GM21390 (cell line): ENCODE measurements around the gene KDM4C.
"Not testable (repeated sequence)": the region's sequence is repeated elsewhere in the genome, so short reads cannot be mapped to it uniquely, and the experiment has no call there.

ENCODE experiments used
- ATAC-seq: cut with Tn5 transposase; IDR thresholded peaks from one replicate; pipeline ENCODE4 v1.9.1; 2021; ENCODE audit not compliant: unreplicated experiment

Gene KDM4C

GRCh38 chr9:6764011-6764410 is 6.2 kb downstream of the KDM4C start:
- ATAC-seq, result no peak

- no peak for ATAC-seq
Observed at GRCh38 chr9:6764523-6764922, 6.8 kb downstream of the KDM4C start.

- ATAC-seq, result no peak
Observed at GRCh38 chr9:6764950-6765349, 7.2 kb downstream of the KDM4C start.

- no peak for ATAC-seq
Observed at GRCh38 chr9:6765396-6765795, 7.6 kb downstream of the KDM4C start.

- no peak for ATAC-seq
Observed at GRCh38 chr9:6766606-6767005, 8.8 kb downstream of the KDM4C start.

- ATAC-seq, result not testable (repeated sequence)
Observed at GRCh38 chr9:6768587-6768986, 10.8 kb downstream of the KDM4C start.

GRCh38 chr9:6771722-6772121 is 13.9 kb downstream of the KDM4C start:
- ATAC-seq, result no peak

GRCh38 chr9:6777213-6777902 is 19.6 kb downstream of the KDM4C start:
- no peak for ATAC-seq

- no peak for ATAC-seq
Observed at GRCh38 chr9:6779417-6780241, 21.9 kb downstream of the KDM4C start.

- no peak for ATAC-seq
Observed at GRCh38 chr9:6780690-6781089, 22.9 kb downstream of the KDM4C start.

GRCh38 chr9:6781476-6781875 is 23.7 kb downstream of the KDM4C start:
- ATAC-seq, result no peak

- ATAC-seq, result no peak
Observed at GRCh38 chr9:6782345-6782744, 24.6 kb downstream of the KDM4C start.

- no peak for ATAC-seq
Observed at GRCh38 chr9:6782981-6783380, 25.2 kb downstream of the KDM4C start.

- ATAC-seq, result no peak
Observed at GRCh38 chr9:6783753-6784152, 26.0 kb downstream of the KDM4C start.

- no peak for ATAC-seq
Observed at GRCh38 chr9:6785682-6786081, 27.9 kb downstream of the KDM4C start.

GRCh38 chr9:6787793-6788161 is 30.0 kb downstream of the KDM4C start:
- no peak for ATAC-seq

- no peak for ATAC-seq
Observed at GRCh38 chr9:6788162-6789016, 30.6 kb downstream of the KDM4C start.

GRCh38 chr9:6789017-6789338 is 31.2 kb downstream of the KDM4C start:
- not testable (repeated sequence) for ATAC-seq

GRCh38 chr9:6790866-6791265 is 33.1 kb downstream of the KDM4C start:
- ATAC-seq, result no peak

GRCh38 chr9:6793203-6793602 is 35.4 kb downstream of the KDM4C start:
- ATAC-seq, result no peak

GRCh38 chr9:6794936-6795335 is 37.2 kb downstream of the KDM4C start:
- no peak for ATAC-seq

GRCh38 chr9:6802926-6803325 is 45.2 kb downstream of the KDM4C start:
- ATAC-seq, result no peak
